Lung (tissue), 12 donors: ENCODE data around the gene TMEM169. TPM values are rescaled to one million over a fixed set of nuclear protein-coding genes. Genes with fewer than 3 reads are reported as not detected.

Source experiments
- ATAC-seq: fragments of 200-7000 bp; cut with Tn5 transposase; one replicate; pipeline ENCODE4 v1.9.1; 2020; ENCODE audit warnings: moderate number of reproducible peaks; ENCODE audit not compliant: insufficient read depth, low FRiP score
- DNase-seq, 3 donors: peaks; one replicate each; pipeline ENCODE4 v3.0.0-alpha.2; 2013 to 2017
- H3K27ac ChIP-seq, 2 donors: one replicate each; pipeline ENCODE4 v1.5.1; 2013; ENCODE audit warnings: mild to moderate bottlenecking in 2 of 2, moderate library complexity in 2 of 2, control low read depth in 1 of 2, inconsistent platforms in 1 of 2, low read depth in 1 of 2, low read length in 1 of 2
- H3K27me3 ChIP-seq, 3 donors: one replicate each; pipeline ENCODE4 v1.5.1; 2013; ENCODE audit warnings: low read length in 2 of 3; ENCODE audit not compliant: control insufficient read depth in 3 of 3, insufficient read depth in 3 of 3
- H3K36me3 ChIP-seq, 4 donors: one replicate each; pipeline ENCODE4 v1.5.1; 2013; ENCODE audit warnings: low read length in 4 of 4, mild to moderate bottlenecking in 1 of 4, moderate library complexity in 1 of 4; ENCODE audit not compliant: control insufficient read depth in 4 of 4, insufficient read depth in 4 of 4
- H3K4me1 ChIP-seq, 5 donors: one replicate each; pipeline ENCODE4 v1.5.1; 2013; ENCODE audit warnings: low read length in 5 of 5, mild to moderate bottlenecking in 2 of 5, moderate library complexity in 1 of 5; ENCODE audit not compliant: control insufficient read depth in 5 of 5, insufficient read depth in 5 of 5
- H3K4me3 ChIP-seq: one replicate; pipeline ENCODE4 v1.5.1; 2013; ENCODE audit warnings: mild to moderate bottlenecking, control low read depth, moderate library complexity
- H3K9ac ChIP-seq, 2 donors: one replicate each; pipeline ENCODE4 v1.5.1; 2013; ENCODE audit warnings: low read length in 2 of 2, control low read depth in 1 of 2; ENCODE audit not compliant: insufficient read depth in 1 of 2
- H3K9me3 ChIP-seq, 4 donors: one replicate each; pipeline ENCODE4 v1.5.1; 2013; ENCODE audit warnings: low read length in 3 of 4, mild to moderate bottlenecking in 1 of 4, moderate library complexity in 1 of 4; ENCODE audit not compliant: control insufficient read depth in 4 of 4, insufficient read depth in 3 of 4
- WGBS, 2 donors: extraction: QIAGEN DNeasy Blood & Tissue Kit; methylation state at CpG; one replicate each; pipeline ENCODE4 v1.1.7; 2013; 5-methylcytosine and 5-hydroxymethylcytosine counted together
- polyA plus RNA-seq, 2 donors: library from polyadenylated mRNA; stranded (reverse); fragments of 200-250 nt; gene quantifications; one replicate each; pipeline ENCODE4 v1.2.1, GENCODE V29; 2013
- total RNA-seq, 2 donors: library from RNA; depleted of rRNA in 1 of 2; stranded (reverse); fragments of >200 nt in 1 of 2; gene quantifications; one replicate each; pipeline ENCODE4 v1.2.1, GENCODE V29; 2014 to 2021
- TF ChIP-seq, protein P1 (sequence below): IDR thresholded peaks from 2 replicates; pipeline ENCODE4 v1.5.1; 2012; ENCODE audit warnings: mild to moderate bottlenecking; ENCODE audit errors: control extremely low read depth, extremely low read depth
- donor health status: control.
- donor health status: control.
- donor health status: Bipolar disorder and iron deficiency.
- donor health status: healthy.
- donor health status: DM: yes; HTN: yes; CAD: no.

The TMEM169 gene
- total and polyA plus RNA-seq, 4 donors = 0.14 to 0.67 (median 0.62) TPM

GRCh38 chr2:216034065-216034464 is 47.7 kb upstream of the TMEM169 start:
- TF ChIP-seq, protein P1, sequence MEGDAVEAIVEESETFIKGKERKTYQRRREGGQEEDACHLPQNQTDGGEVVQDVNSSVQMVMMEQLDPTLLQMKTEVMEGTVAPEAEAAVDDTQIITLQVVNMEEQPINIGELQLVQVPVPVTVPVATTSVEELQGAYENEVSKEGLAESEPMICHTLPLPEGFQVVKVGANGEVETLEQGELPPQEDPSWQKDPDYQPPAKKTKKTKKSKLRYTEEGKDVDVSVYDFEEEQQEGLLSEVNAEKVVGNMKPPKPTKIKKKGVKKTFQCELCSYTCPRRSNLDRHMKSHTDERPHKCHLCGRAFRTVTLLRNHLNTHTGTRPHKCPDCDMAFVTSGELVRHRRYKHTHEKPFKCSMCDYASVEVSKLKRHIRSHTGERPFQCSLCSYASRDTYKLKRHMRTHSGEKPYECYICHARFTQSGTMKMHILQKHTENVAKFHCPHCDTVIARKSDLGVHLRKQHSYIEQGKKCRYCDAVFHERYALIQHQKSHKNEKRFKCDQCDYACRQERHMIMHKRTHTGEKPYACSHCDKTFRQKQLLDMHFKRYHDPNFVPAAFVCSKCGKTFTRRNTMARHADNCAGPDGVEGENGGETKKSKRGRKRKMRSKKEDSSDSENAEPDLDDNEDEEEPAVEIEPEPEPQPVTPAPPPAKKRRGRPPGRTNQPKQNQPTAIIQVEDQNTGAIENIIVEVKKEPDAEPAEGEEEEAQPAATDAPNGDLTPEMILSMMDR = peak; percentile 60
- no peak for ATAC-seq

DNA sequence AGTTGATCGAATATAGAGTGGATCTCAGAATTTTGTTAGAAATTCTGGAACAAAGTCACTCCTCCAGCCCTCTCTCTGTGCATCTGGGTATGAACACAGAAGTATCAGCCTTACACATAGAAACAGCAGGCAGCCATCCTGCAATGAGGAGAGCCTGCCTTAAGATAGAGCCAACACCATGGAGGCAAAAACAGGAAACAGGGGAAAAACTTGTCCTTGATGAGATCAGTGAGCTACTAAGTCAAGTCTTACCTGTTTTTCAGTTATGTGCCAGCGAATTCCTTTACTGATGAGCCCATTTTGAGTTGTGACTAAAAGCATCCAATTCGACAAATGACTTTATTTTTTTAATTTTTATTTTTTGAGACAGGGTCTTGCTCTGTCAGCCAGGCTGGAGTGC is 41.8 kb upstream of the TMEM169 start:
- peaks cover 4 to 18% (median 5%) of the 10 kb centered on the region in 4 donors for H3K36me3 ChIP-seq
- H3K27me3 ChIP-seq = no peaks in the 10 kb centered on the region
- 96% methylated on average over 3 of the region's 3 CpGs for WGBS, 2 donors

More at GRCh38 chr2:216034065-216034464, 47.7 kb upstream of the TMEM169 start:
- H3K9ac ChIP-seq = no peak overlapping the region
- H3K27me3 ChIP-seq = no peaks in the 10 kb centered on the region
- 65 to 85% methylated on average over 1 of the region's 1 CpG for WGBS, 2 donors
- peaks cover 0 to 5% (median 2%) of the 10 kb centered on the region in 4 donors for H3K36me3 ChIP-seq
- no peak overlapping the region for H3K27ac ChIP-seq
- H3K4me3 ChIP-seq = no peak overlapping the region
- peak; percentile 55 to 77 (median 67) for DNase-seq
- H3K9me3 ChIP-seq = no peaks in the 10 kb centered on the region
- peaks cover 0 to 3% (median 0%) of the 10 kb centered on the region in 5 donors for H3K4me1 ChIP-seq

GRCh38 chr2:216041438-216041837 is 40.3 kb upstream of the TMEM169 start:
- Histone ChIP-seq H3K9ac (no peak overlapping the region), H3K9me3 (no peaks in the 10 kb centered on the region), H3K4me3 (no peak overlapping the region), H3K4me1 (no peaks in the 10 kb centered on the region), H3K27me3 (no peaks in the 10 kb centered on the region), H3K27ac (no peak overlapping the region), H3K36me3 (peaks cover 4 to 15% (median 5%) of the 10 kb centered on the region in 4 donors)
- TF ChIP-seq, protein P1 = no peak
- 95% methylated on average over 2 of the region's 2 CpGs for WGBS, 2 donors
- ATAC-seq (no peak), DNase-seq (no peak)

More for the DNA sequence above, 41.8 kb upstream of the TMEM169 start:
- H3K4me1 ChIP-seq = no peaks in the 10 kb centered on the region
- ATAC-seq = no peak
- H3K9me3 ChIP-seq = no peaks in the 10 kb centered on the region
- no peak overlapping the region for H3K9ac ChIP-seq
- TF ChIP-seq, protein P1 = no peak
- H3K4me3 ChIP-seq = no peak overlapping the region
- no peak overlapping the region for H3K27ac ChIP-seq
- DNase-seq = no peak

GRCh38 chr2:216043949-216044348 is 37.8 kb upstream of the TMEM169 start:
- WGBS, 2 donors = 97 to 99% methylated on average over 5 of the region's 5 CpGs
- H3K36me3 ChIP-seq = peaks cover 4 to 13% (median 6%) of the 10 kb centered on the region in 4 donors
- DNase-seq (no peak), ATAC-seq (no peak)
- H3K4me1 ChIP-seq = no peaks in the 10 kb centered on the region
- no peaks in the 10 kb centered on the region for H3K27me3 ChIP-seq
- TF ChIP-seq, protein P1 = no peak
- H3K4me3 ChIP-seq = no peak overlapping the region
- H3K27ac ChIP-seq = no peak overlapping the region
- no peak overlapping the region for H3K9ac ChIP-seq
- no peaks in the 10 kb centered on the region for H3K9me3 ChIP-seq
